ENCODE data around the gene MRPL49.

Gene MRPL49

DNA sequence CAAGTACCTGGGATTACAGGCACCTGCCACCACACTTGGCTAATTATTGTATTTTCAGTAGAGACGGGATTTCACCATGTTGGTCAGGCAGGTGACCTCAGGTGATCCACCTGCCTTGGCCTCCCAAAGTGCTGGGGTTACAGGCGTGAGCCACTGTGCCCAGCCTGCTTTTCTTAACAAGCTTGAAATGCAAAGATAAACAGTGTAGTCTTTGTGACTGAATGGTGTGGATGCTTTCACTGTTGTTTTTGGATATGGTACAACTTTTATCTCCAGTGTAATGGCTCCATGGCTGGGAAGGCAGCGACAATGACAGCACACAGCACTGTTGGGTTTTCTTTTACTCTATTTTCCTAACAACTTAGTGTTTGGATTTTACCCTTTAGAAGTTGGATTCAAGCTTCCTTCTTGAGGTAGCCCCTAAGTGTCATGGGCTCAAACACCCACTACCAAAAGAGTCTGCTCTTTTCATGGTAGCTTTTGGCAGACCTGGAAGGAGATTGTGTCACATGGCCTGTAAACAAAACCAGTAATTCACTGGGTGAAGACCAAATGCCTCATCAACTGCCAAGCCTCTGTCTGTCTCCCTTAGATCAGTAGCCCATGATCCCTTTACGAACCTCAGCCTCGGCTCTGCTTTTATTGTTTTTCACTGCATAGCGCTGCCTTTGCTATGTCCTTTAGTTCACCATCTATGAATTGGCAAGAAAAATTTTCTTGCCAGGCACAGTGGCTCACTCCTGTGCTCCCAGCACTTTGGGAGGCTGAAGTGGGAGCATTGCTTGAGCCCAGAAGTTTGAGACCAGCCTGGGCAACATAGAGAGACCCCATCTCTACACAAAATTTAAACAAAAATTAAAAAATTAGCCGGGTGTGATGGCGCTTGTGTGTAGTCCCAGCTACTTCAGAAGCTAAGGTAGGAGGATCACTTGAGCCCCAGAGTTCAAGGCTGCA is 19.7 kb upstream of the MRPL49 start:
- no peak for DNase-seq (ENCODE audit: low spot score)

DNA sequence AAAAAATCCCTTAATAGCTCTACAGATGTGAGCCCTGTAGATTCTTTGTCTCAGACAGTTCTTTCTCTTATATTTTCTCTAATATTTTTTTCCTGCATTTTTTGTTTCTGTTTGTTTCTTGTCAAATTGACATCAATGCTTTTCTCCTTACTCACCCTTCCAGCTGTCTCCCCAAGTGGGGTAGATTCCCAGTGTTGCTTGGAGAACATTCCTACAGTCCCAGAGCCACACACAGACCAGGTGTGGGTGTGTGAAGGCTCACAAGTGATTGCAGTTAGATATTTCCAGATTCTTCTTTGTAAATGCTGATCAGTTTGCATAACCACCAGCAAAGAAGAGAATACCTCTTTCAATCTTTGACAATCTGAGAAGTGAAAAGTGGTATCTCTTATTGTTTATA is 18.6 kb upstream of the MRPL49 start:
- DNase-seq (ENCODE audit: low spot score), result no peak

DNA sequence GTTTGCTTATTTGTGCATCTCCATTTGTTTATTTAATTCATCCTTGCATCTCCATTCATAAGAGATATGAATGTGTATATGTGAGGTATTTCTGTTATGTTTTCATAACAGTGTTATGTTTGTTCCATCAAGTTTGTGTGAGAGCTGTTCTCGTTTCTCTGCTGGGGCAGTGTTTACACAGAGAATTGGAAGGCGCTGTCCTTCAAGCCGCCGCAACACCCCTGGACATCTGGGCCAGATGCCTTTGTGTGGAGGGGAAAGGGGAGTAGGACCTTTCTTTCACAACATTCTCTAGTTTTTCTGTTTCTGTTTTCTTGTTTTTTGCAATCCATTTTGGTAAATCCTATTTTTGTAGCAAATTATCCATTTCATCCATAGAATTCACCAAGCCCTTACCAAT is 17.5 kb upstream of the MRPL49 start:
- no peak for DNase-seq (ENCODE audit: low spot score)

DNA sequence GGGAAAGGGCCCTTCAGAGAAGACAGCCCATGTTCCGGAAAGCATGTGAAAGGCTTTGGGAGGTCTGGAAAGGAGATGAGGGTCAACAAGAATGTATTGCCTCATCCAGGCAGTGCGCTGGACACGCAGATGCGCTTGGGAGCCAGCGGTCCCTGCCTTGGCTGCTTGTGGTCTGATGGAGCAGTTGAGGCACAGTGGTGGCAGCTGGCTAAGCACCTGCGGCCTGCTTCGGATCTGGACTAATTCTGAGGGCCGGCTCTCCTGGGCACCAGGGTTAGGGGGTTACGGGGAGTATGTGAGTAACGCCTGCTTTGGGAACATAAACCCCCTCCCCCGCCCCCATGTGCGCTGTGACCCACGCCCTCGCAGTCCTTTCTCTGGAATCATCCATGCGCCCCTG is 15.0 kb upstream of the MRPL49 start:
- no peak for DNase-seq (ENCODE audit: low spot score)

DNA sequence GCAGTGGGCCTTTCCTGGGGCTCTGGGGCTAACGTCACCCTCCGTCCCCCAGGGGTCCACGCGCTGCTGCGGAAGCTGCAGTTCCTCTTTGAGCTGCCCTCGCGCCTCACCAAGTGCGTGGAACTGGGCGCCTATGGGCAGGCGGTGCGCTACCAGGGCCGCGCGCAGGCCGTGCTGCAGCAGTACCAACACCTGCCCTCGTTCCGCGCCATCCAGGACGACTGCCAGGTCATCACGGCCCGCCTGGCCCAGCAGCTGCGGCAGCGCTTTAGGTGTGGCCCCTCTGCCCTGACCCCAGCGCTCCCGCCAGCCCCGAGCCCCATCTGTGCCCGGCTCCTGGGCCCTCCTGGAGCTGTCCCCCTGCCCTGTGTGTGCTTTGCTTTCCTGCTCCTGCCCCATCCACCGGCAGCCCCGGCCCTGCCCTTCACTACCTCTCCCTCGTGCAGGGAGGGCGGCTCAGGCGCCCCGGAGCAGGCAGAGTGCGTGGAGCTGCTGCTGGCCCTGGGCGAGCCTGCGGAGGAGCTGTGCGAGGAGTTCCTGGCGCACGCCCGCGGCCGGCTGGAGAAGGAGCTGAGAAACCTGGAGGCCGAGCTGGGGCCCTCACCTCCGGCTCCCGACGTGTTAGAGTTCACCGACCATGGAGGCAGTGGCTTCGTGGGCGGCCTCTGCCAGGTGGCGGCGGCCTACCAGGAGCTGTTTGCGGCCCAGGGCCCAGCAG is 14.2 kb upstream of the MRPL49 start:
- no peak for DNase-seq (ENCODE audit: low spot score)

DNA sequence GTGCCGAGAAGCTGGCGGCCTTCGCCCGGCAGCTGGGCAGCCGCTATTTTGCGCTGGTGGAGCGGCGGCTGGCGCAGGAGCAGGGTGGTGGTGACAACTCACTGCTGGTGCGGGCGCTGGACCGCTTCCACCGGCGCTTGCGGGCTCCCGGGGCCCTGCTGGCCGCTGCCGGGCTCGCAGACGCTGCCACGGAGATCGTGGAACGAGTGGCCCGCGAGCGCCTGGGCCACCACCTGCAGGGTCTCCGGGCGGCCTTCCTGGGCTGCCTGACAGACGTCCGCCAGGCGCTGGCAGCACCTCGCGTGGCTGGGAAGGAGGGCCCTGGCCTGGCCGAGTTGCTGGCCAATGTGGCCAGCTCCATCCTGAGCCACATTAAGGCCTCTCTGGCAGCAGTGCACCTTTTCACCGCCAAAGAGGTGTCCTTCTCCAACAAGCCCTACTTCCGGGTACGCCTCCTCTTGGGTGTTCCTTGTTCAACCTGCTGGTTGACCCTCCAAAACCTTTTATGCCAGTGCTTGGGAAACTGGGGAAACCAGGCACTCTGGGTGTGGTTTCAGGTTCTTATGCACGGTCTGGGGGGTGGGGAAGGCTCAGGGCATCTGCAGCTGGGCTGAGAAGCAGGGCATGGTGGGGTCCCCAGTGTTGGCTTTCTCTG is 13.5 kb upstream of the MRPL49 start:
- no peak for DNase-seq (ENCODE audit: low spot score)

DNA sequence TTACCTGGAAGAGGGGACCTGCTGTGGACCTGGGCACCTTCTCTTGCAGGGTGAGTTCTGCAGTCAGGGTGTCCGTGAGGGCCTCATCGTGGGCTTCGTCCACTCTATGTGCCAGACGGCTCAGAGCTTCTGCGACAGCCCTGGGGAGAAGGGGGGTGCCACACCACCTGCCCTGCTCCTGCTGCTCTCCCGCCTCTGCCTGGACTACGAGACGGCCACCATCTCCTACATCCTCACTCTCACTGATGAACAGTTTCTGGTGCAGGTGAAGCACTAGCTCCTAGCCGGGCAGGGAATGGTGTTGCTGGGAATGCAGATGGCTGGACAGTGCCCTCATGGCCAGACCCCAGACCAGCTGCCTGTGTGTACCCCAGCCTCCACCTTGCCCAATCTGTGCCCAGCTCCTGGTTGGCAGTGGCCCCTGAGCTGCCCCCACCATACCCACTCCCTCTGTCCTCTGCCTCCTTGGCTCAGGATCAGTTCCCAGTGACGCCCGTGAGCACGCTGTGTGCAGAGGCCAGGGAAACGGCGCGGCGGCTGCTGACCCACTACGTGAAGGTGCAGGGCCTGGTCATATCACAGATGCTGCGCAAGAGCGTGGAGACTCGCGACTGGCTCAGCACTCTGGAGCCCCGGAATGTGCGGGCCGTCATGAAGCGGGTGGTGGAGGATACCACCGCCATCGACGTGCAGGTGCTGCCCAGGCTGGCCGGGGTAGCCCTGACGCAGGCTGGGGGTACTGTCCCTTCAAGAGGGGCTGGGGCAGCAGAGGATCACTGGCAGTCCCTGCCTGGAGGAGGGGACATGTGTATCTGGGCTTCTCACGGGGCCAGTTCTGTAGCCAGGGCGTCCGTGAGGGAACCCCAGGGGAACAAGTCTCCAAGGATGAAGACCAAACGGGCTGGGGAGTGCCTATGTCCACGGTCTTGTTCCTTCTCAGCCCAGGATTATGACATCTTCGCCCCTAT is 12.6 kb upstream of the MRPL49 start:
- DNase-seq (ENCODE audit: low spot score), result no peak

DNA sequence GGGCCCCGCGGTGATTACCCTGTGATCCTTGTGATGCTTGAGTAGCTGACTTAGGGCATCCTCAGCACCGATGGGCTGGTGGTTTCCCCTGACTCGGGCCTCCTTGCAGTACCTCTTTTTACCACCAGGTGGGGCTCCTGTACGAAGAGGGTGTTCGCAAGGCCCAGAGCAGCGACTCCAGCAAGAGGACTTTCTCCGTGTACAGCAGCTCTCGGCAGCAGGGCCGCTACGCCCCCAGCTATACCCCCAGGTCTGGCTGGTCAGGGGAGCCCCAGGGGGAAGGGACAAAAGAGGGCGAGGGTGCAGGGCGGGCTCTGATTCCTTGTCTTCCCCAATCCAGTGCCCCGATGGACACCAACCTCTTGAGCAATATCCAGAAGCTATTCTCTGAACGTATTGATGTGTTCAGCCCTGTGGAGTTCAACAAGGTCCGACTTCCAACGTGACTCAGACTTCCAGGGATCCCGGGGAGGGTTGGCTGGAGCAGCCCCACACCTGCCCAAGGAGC is 11.7 kb upstream of the MRPL49 start:
- peak; percentile 87 for DNase-seq (ENCODE audit: low spot score)

DNA sequence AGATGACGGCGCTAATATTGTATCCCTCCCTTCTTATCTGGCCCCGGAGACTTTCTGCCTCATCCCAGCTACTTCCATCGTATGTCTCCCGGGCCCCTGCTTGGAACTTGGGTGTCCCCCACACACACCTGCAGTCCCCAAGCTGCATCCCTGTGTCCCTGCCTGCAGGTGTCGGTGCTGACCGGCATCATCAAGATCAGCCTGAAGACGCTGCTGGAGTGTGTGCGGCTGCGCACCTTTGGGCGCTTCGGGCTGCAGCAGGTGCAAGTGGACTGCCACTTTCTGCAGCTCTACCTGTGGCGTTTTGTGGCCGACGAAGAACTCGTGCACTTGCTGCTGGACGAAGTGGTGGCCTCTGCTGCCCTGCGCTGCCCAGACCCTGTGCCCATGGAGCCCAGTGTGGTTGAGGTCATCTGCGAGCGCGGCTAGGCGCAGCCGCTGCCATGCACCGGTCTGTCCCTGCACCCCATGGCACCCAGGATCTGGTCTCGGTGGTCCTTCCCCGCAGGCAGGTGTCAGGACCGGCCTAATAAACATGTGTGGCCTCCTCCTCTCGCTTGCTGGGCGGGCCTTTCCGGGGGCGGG is 10.9 kb upstream of the MRPL49 start:
- no peak for DNase-seq (ENCODE audit: low spot score)

DNA sequence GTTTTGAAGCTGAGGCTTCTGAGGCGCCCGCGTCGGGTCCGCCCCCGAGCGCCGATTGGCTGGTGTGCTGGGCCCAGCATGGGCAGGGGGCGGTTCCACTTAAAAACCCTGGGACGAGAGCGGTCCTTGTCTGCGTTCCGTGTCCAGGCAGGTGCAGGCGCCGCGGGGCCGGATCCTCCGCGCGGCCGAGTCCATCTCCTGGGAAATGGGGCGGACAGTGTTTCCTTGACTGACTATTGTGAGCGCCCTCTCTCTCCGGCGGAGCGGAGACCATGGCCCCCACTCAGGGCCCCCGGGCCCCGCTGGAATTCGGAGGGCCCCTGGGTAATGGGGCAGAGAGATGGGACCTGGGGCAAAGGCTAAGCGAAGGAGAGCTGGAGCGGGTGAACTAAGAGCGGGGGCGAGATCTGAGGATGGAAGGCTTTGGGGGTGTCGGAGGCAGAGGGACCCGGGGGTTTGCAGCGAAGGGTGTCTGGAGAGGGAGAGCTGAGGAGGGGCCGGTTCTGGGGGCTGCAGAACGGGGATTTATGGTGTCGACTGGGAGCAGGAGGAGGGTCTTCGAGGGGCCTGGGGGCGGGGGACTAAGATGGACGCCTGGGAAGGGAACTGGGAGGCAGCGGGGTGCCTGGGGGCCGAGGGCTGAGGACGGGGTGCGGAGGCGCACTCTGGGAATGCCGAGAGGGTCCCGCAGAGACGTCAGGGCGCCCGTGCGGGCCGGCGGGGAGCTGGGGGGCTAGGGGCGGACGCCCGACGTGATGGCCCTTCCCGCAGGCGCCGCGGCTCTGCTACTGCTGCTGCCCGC is 10.2 kb upstream of the MRPL49 start, which contains the start of gene TM7SF2:
TM7SF2 (plus strand) TSS at position 129 of the 802 bp plus-strand sequence; CDS start at position 273, 144 bp downstream.
- peak; percentile 95 for DNase-seq (ENCODE audit: low spot score)

DNA sequence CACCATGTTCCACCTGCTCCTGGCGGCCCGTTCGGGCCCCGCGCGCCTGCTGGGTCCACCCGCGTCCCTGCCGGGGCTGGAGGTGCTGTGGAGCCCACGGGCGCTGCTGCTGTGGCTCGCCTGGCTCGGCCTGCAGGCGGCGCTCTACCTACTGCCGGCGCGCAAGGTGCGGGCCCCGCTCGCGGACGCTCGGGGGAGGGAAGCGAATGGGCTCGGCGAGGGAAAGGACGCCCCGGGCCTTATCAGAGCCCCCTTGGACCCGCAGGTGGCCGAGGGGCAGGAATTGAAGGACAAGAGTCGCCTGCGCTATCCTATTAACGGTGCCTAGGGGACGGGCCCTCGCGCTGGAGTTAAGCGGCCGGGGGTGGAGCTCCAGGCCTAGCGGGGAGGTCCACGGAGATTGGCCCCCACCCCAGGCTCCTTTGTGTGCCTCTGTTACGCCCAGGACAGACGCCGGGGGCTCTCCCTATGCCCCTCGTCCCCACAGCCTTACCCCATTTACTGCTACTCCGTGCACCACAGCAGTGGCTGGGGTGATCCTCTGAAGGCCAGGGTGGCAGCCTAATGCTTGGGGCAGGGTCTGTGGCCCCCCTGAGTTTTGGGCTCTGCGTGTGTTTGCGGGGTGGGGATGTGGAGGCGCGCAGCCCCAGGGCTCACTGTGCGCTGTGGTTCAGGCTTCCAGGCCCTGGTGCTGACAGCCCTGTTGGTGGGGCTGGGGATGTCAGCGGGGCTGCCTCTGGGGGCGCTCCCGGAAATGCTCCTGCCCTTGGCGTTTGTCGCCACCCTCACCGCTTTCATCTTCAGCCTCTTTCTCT is 9.4 kb upstream of the MRPL49 start:
- DNase-seq (ENCODE audit: low spot score), result peak; percentile 84

DNA sequence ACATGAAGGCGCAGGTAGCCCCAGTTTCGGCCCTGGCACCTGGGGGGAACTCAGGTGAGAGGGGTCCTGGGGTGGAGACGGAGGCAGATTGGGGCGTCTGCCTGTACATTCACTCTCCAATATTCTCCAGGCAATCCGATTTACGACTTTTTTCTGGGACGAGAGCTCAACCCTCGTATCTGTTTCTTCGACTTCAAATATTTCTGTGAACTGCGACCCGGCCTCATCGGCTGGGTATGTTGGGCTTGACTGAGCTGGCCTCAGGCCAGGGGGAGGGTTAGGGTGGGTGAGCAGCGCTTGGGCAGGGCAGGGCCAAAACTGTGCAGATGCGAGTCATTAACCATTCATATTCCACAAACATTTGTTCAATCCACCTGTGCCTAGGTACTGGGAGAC is 8.8 kb upstream of the MRPL49 start:
- DNase-seq (ENCODE audit: low spot score), result no peak

DNA sequence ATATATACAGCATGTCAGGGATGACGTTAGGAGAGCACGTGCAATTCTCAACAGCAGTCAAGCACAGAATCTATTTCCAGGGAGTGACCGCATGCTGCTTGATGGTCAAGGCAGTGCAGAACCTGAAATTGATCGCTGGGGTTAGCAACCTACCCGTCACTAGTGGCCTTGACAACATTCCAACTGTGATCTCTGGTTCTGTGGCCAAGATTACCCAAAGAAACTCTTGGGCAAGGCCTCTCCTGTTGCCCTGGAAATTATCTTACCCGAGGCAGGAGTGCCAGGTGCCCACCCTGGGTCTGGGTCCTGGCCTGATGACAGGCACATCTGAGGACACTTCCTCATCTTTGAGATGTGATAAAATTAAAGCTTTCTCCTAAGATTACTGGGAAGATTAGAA is 8.3 kb upstream of the MRPL49 start:
- no peak for DNase-seq (ENCODE audit: low spot score)

DNA sequence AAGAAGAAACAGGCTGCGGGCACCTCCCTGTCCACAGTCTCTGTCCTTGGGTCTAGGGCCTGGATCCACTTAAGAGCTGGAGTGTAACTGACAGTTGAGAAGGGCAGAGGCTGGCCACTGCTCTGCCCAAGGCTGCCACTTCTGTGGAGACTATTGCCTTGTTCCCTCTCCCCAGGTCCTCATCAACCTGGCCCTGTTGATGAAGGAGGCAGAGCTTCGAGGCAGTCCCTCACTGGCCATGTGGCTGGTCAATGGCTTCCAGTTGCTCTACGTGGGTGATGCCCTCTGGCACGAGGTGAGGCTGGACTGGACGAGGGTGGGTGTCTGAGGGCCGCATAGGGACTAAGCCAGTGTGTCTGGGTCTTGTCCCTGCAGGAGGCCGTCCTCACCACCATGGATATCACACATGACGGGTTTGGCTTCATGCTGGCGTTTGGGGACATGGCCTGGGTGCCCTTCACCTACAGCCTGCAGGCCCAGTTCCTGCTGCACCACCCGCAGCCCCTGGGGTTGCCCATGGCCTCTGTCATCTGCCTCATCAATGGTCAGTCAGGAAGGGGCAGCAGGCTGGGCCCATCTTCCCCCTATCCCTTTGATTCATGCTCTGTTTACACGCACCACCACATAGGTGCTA is 7.5 kb upstream of the MRPL49 start:
- no peak for DNase-seq (ENCODE audit: low spot score)

DNA sequence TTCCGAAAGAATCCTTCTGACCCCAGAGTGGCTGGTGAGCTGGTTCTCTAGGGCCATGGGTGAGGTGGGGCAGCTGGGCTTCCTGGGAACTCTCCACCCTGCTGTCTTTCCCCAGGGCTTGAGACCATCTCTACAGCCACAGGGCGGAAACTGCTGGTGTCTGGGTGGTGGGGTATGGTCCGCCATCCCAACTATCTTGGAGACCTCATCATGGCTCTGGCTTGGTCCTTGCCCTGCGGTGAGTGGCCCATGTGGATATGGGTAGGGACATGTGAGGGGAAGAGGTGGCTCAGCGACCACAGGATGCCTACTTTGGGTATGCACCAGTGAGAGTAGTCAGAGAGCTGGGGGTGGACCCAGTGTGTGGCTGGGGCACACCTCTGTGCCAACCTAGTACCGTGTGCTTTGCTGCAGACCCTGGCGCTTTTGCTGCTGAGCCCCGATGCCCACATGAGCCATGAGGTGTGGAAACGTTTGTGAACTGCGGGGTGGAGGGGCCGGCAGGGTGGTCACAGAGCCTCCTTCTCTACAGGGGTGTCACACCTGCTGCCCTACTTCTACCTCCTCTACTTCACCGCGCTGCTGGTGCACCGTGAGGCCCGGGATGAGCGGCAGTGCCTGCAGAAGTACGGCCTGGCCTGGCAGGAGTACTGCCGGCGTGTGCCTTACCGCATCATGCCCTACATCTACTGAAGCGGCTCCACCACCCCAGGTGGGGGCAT is 6.6 kb upstream of the MRPL49 start:
- no peak for DNase-seq (ENCODE audit: low spot score)

DNA sequence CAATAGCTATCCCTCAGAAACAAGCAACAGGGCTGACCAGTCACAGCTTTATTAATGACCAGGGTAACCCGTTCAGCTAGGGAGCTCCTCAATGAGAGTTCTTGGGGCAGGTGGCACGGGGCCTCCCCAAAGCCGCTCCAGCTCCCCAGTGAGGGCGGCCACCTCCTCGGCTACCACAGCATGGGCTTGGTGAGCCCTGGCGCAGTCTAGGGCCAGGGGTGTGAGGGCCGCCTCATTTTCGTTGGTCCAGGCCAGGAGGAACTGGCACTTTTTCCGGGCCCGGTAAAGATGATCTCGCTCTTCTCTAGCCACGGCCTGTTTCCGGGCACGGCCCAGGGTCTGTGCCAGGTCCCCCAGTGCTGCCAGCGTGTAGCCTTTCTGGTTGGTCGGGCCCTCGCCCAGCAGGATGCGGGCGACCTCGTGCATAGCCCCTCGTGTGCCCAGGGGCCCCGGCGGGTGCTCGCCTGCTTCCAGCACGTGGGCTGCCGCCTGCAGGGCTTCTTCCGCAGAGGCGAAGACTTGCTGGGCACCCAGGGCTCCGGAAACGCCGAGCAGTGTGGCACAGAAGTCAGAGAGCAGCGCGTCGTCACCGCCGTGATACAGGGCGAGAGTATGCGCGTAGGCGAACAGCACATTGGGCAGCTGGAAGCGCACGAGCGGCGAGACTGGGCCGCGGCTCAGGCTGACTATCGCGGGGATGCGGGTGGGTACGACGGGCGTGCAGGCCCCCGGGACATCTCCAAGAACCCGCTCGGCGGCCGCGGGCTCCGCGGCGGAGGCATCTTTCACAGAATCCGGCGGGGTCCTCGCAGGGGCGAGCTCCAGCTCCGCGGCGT is 5.5 kb upstream of the MRPL49 start:
- DNase-seq (ENCODE audit: low spot score), result no peak
